Uterus (tissue), 2 donors: ENCODE measurements around the gene PMM2.

Experiments used
- POLR2A ChIP-seq, 2 donors: fragments of 450-650 bp; IDR thresholded peaks; one replicate each; pipeline ENCODE4 v1.6.1; 2016; ENCODE audit warnings: antibody characterized with exemption in 2 of 2, mild to moderate bottlenecking in 1 of 2, moderate library complexity in 1 of 2
- TF ChIP-seq, protein P1 (sequence below), 4 experiments: fragments of 200-600 bp in 2 of 4; fragments of 450-650 bp in 2 of 4; sonication (generic) in 2 of 4; IDR thresholded peaks; one replicate each; pipeline ENCODE4 v1.5.1; 2016 to 2019; ENCODE audit warnings: antibody characterized with exemption in 4 of 4, mild to moderate bottlenecking in 2 of 4, moderate library complexity in 1 of 4

DNA sequence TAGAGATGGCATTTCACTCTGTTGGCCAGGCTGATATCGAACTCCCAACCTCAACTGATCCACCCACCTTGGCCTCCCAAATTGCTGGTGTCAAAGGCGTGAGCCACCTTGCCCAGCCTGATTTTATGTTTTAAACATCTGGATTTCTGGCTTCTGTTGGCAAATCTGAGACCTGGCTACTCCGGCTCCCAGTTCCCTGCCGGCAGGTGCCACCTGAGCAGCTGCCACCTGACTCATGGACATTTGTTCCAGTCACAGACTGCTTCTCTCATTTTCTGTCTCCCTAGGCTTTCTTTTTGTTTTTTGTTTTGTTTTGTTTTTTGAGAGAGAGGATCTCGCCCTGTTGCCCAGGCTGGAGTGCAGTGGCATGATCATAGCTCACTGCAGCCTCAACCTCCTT is 9.6 kb downstream of the PMM2 start:
- TF ChIP-seq, protein P1, sequence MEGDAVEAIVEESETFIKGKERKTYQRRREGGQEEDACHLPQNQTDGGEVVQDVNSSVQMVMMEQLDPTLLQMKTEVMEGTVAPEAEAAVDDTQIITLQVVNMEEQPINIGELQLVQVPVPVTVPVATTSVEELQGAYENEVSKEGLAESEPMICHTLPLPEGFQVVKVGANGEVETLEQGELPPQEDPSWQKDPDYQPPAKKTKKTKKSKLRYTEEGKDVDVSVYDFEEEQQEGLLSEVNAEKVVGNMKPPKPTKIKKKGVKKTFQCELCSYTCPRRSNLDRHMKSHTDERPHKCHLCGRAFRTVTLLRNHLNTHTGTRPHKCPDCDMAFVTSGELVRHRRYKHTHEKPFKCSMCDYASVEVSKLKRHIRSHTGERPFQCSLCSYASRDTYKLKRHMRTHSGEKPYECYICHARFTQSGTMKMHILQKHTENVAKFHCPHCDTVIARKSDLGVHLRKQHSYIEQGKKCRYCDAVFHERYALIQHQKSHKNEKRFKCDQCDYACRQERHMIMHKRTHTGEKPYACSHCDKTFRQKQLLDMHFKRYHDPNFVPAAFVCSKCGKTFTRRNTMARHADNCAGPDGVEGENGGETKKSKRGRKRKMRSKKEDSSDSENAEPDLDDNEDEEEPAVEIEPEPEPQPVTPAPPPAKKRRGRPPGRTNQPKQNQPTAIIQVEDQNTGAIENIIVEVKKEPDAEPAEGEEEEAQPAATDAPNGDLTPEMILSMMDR (IDR thresholded peaks at IDR 0.05) = no peak
- no peak for TF ChIP-seq POLR2A (IDR thresholded peaks at IDR 0.05)
